Coronary artery (tissue), 2 donors: ENCODE measurements around the gene RAB42.

Source experiments
- DNase-seq: peaks from one replicate; pipeline ENCODE4 v3.0.0-alpha.2; 2017; ENCODE audit warnings: low spot score
- H3K27ac ChIP-seq, 2 donors: fragments of 200-600 bp; sonication (generic); one replicate each; pipeline ENCODE4 v1.5.1; 2016 to 2019
- H3K4me3 ChIP-seq: fragments of 200-600 bp; sonication (generic); 2 replicates; pipeline ENCODE4 v1.5.1; 2016; ENCODE audit warnings: mild to moderate bottlenecking, moderate library complexity
- CTCF ChIP-seq: fragments of 200-600 bp; sonication (generic); IDR thresholded peaks from one replicate; pipeline ENCODE4 v1.5.1; 2019; ENCODE audit warnings: antibody characterized with exemption

Gene RAB42

GRCh38 chr1:28577052-28577678, 14.9 kb upstream of the RAB42 start:
- no peak for TF ChIP-seq CTCF
- no peak overlapping the region for H3K27ac ChIP-seq
- DNase-seq, result no peak

GRCh38 chr1:28577738-28578536, 14.1 kb upstream of the RAB42 start:
- Histone ChIP-seq H3K4me3 (no peak overlapping the region), H3K27ac (no peak overlapping the region)
- TF ChIP-seq CTCF, result no peak
- no peak for DNase-seq

More at GRCh38 chr1:28577052-28577678, 14.9 kb upstream of the RAB42 start:
- no peak overlapping the region for H3K4me3 ChIP-seq

- DNase-seq, result no peak
- no peak overlapping the region for H3K27ac ChIP-seq
Measured at GRCh38 chr1:28578696-28579218, 13.3 kb upstream of the RAB42 start.

GRCh38 chr1:28579401-28579800, 12.7 kb upstream of the RAB42 start:
- TF ChIP-seq CTCF, result no peak
- H3K27ac ChIP-seq, result peak overlapping the region in 1 of 2 donors; percentile 7
- DNase-seq, result no peak
- peak overlapping the region; percentile 83 for H3K4me3 ChIP-seq

More at GRCh38 chr1:28578696-28579218, 13.3 kb upstream of the RAB42 start:
- no peak overlapping the region for H3K4me3 ChIP-seq
- TF ChIP-seq CTCF, result no peak

- no peak for DNase-seq
- TF ChIP-seq CTCF, result no peak
- H3K4me3 ChIP-seq, result peak overlapping the region; percentile 83
- peak overlapping the region; percentile 84 to 92 for H3K27ac ChIP-seq
Measured at GRCh38 chr1:28580722-28581530, 11.1 kb upstream of the RAB42 start.

GRCh38 chr1:28581531-28582247, 10.4 kb upstream of the RAB42 start:
- TF ChIP-seq CTCF, result no peak
- peak overlapping the region; percentile 83 for H3K4me3 ChIP-seq
- DNase-seq, result peak; percentile 97
- H3K27ac ChIP-seq, result peak overlapping the region; percentile 84 to 92
